ENCODE results near the gene TRAPPC3L.

The TRAPPC3L gene

DNA sequence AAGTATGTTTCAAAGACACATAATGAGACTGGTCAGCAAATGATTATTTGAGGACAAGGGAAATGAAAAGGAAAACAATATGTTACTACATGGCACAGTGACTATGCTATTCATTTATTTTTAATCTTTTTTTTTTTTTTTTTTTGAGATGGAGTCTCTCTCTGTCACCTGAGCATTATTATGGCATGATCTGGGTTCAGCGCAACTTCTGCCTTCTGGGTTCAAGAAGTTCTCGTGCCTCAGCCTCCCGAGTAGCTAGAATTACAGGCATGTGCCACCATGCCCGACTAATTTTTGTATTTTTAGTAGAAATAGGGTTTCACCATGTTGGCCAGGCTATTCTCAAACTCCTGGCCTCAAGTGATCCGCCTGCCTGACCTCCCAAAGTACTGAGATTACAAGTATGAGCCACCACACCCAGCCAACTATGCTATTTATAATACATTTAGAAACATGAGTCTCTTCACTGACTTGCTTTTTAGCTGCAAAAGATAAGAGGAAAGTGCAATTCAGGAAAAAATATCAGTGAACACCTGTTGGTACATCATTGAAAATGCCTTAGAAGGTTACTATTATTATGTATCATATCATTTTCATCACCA lies 11.4 kb upstream of the TRAPPC3L start:
- DNase-seq = no peak

DNA sequence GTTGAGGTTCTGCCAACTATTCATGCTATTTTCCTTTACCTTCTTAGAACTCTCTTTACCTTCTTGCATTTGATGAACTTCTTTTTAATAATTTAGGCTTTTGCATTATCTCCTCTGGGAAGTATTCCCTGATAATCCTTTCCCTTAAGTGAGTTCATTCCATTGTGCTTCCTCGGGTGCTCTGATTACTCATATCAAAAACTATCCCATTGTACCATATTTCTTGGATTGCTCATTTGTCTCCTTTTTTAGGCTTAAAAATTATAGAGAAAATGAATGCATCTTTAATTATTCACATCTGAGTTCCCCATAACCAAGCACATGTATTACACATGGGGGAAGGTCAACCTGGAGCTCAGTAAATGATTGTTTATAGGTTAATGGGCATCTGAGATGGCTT lies 10.6 kb upstream of the TRAPPC3L start:
- DNase-seq = peak in 1 of 2 experiments; percentile 34

- no peak for DNase-seq
Measured at GRCh38 chr6:116553451-116553850, 8.0 kb upstream of the TRAPPC3L start, which contains the start of gene CALHM4. TSS of gene CALHM4 (plus strand) at chr6:116553751. CDS start at chr6:116553794, 43 bp downstream.

DNA sequence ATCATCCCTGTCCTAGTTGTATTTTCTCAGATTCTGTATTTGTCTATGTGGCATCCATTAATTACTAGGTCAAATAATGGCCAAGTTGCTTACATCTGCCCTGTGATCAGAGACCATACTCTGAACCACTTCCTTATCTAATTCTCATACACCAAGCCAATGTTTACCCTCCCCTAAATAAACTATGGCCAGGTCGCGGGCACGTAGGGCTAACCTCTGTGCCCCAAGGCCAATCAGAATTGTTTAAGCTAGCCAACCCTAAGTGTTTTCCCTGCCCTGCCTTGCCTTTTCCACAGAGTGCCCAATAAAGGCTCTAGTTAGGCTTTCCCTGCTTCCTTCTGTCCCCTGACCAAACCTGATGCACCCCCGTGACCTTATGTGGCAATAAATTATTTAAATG lies 5.3 kb upstream of the TRAPPC3L start:
- DNase-seq = no peak

DNA sequence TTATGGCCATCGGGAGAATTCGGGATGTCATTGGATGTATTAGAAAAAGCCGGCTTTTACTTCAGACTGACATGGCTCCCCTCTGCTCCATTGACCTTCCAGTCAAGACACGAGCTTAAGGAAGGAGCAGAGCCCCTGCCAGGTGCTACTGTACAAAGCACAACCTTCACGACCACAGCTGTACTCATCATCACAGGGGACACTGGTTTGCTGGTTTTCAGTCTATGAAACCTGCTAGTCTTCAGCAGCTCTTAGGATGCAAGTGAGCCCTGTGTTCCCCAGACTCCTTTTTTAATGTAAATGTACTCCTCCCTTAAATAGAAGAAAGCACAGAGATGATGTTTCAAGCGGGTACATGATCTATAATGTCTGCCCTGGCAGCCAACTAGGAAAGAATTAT lies 1.9 kb upstream of the TRAPPC3L start:
- DNase-seq = no peak

- DNase-seq = no peak
Measured at GRCh38 chr6:116543149-116543548, 2.3 kb downstream of the TRAPPC3L start.

GRCh38 chr6:116542426-116542825 lies 3.1 kb downstream of the TRAPPC3L start:
- no peak for DNase-seq

- peak in 1 of 2 experiments; percentile 61 for DNase-seq
Measured at GRCh38 chr6:116536216-116536621, 9.3 kb downstream of the TRAPPC3L start.

DNA sequence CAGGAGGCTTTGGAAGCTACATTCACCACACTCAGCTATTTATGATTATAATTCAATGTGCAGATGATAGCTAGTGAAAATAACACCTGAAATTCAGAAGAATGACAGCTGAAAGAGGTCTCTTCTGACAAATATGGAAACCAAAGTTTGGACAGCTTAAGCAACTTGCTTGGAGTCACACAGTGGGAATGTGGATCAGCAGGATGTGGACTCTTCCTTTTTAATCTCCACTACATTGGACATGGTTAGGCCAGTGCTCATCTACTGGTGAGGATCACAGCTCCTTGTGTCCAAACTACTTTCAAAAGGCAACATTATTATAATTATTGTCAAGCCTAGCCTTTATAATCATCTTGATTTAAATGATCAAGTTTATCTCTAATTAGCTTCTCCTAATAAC lies 10.4 kb downstream of the TRAPPC3L start:
- DNase-seq = no peak

DNA sequence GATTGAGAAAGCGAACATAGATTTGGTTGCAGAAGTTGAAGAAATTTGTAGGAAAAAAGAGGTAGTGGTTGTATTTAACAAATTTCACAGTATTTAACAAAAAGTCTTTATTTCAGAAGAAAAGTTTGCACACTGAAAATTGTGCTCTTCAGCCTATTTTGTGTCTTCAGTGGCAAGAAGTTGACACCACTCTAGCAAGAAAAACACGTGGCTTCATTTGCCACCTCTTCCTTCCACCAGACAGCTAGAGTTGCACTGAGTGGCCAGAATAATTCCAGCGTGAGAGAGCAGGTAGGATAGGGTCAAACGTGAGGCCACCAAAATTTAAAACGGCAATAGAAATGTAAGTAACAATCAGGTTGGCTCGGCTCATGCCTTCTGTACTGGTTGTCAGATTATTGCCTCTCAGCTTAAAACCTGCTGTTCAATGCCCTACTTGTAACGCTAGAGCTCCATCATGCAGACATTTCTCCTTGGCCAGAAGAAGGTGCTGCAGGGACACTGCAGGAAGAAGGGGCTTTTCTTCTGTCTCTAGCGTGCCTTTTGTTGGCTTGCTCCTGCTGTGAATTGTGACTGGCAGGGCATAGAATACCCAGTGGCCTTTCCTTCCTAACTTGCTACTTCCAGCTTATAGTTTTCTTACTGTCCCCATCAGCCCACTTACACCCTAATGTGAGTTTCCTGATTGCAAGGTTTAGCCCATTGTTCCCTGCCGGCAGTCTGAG lies 12.1 kb downstream of the TRAPPC3L start:
- DNase-seq = no peak

DNA sequence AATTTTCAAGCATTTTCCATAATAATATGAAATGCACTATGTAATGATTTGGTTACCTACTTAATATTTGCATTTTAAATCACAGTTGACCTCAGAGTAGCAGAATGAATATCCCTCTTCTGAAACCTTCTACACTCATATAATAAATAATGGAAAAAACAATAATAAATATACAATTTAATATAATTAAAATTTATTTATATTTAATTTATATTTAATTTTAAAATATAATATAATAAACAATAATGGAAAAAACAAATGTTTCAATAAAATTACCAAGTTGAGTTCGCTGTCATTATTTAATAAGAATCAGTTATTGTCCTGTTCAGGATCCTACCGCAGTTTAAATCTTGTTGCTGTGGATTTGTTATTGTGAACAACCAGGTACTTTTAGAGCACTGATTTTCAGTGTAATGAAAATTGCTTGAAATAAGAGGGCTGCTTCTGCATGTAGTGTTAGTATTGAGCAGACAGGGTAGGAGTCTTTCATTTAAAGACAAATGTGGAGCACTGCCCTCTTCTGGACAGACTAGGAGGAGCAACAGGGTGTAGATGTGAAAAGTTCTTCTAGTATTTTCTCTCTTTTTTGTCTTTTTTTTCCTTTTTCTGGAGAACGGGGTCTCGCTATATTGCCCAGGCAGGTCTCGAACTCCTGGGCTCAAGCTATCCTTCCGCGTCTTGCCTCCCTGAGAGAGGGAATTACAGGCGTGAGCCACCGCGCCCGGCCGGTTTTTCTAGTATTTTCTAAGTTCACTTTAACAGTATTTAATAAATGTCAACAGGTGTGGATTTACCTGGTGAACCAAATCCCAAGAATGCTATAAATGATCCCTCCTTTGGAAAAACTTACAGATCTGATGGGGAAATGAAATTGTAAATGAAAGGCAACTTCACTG lies 13.6 kb downstream of the TRAPPC3L start:
- DNase-seq = peak in 1 of 2 experiments; percentile 64

DNA sequence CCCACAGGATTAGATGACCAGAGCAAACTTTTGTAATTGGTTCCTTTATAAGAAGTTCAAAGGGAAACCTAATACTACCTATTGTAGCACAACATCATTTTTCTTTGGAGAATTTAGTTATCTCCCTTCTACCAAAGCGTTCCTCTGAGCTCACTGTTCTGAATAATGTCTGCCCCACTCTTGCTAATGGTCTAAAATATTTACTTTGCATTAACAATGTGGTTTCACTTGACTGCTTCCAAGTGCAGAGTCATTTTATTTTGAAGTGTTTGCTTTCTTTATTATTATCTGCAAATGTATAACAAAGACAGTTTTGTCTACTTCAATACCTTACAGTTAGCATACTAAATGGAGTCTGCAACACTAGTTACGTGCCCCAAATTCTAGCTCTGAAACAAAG lies 15.0 kb downstream of the TRAPPC3L start:
- DNase-seq = no peak

- DNase-seq = no peak
Measured at GRCh38 chr6:116529466-116530290, 15.8 kb downstream of the TRAPPC3L start.

DNA sequence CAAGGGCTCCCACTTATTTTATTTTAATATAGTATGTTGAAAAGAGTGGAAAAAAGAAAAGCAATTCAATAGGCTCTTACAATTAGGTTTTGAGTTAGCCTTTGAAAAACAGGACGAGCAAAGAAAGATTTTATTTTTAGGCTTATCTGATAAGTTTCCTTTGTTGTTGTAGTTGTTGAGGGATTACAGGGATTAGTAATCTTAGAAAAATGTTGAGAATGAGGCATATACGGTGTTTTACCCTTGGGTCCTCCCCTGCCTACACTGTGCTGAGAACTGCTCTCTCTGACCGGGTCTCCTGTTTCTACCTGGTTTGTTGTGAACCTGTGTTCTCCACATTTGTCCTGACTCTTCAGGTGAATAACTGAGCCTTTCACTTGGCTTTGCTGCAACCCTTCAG lies 16.7 kb downstream of the TRAPPC3L start:
- peak; percentile 4 to 62 for DNase-seq

DNA sequence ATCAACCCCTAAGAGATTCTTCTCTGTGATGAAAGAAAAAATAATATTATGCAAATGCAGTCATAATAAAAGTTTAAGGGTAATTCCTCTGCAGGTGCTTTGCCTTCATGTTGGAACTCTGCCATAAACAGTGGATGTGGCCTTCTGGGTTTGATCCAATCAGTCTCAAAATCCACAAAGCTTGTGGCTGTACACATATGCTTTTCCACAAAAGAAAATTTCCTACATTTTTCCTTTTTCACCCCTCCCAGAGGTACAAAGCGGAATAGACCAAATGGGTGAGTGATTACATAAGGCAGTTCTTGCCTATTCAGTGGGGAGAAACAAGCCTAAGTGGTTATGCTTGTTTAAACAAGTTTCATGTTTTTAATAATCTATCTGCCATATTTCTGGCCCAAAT lies 17.4 kb downstream of the TRAPPC3L start:
- DNase-seq = no peak

DNA sequence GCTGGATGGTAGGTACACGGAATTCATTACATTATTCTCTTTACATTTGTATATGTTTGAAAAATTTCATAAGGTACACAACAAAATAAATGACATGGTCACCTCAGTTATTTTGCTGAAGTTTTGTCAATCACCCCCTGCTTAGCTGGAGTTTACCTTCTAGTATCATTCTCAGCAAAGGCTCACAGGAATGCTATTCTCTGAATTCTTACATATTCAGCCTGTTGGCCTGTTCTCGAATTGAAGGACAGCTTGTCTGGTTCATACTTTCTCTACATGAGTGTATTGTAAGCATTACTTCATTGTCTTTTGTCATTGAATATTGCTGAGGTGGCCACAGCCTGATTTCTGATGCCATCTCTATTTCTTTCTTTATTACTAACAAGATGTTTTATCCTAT lies 21.2 kb downstream of the TRAPPC3L start:
- no peak for DNase-seq

DNA sequence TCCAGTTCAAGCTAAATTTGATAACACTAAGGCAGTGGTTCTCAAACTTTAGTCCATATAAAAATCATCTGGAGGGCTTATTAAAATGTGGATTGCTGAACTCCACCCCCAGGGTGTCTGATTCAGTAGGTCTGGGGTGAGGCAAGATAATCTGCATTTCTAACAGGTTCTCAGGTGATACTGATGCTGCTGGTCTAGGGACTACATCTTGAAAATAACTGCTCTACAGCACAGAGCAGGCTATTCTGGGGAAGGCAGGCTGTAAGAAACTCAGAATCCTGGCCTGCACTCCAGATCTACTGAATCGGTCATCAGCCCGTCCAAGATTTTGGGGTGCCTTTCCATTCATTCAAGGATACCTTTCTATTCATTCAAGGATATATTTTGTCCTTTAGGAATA lies 22.6 kb downstream of the TRAPPC3L start:
- DNase-seq = no peak

GRCh38 chr6:116518621-116519368 lies 26.7 kb downstream of the TRAPPC3L start:
- no peak for DNase-seq

DNA sequence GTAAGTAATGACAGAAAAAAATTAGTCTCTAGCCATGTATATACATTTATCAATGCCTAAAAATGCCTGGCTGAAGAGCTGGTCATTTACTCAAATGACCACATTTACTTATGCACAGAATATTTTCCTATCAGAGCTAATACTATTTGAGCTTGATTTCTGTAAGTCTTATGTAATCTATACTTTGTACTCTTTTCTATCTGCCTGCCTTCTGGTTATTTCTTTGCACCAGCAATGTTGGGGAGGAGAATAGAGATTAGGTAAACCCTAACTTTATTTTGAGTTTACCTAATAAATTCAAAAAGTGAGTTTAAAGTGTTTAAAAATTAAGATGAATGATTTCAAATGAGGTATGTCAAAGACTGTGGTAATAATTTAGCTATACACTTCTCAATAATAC lies 30.3 kb downstream of the TRAPPC3L start:
- DNase-seq = no peak

- no peak for DNase-seq
Measured at GRCh38 chr6:116514111-116514510, 31.4 kb downstream of the TRAPPC3L start.

DNA sequence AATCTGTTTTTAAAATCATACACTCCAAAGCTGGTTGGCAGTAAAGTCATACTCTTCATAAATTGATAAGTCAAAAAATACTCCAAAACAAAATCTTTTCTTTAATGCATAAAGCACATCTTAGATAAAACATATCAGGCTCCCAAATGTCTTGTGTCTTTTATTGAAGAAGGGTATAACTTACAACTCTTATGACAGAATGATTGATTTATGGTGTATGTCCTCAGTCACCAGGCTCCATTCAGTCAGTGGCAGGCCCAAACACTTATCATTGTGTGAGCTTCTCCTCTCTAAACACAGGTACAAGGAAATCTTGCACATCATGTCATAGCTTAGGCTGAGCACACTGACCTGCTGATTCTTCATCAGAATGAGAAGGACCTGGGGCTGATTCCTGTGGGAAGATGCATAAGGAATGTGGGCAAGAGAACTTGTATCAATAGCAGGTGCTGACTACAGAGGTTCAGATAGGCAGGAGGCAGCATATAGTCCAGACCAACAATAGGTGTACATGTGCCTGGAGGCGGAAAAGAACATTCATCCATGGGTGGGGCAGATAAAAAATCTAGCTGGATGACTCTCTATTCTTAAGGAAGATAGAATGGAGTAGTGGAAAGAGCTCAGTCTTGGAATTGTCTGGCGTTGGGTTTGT lies 32.1 kb downstream of the TRAPPC3L start:
- DNase-seq = no peak
